Measurements from ENCODE around the gene IL2RA.

The IL2RA gene

DNA sequence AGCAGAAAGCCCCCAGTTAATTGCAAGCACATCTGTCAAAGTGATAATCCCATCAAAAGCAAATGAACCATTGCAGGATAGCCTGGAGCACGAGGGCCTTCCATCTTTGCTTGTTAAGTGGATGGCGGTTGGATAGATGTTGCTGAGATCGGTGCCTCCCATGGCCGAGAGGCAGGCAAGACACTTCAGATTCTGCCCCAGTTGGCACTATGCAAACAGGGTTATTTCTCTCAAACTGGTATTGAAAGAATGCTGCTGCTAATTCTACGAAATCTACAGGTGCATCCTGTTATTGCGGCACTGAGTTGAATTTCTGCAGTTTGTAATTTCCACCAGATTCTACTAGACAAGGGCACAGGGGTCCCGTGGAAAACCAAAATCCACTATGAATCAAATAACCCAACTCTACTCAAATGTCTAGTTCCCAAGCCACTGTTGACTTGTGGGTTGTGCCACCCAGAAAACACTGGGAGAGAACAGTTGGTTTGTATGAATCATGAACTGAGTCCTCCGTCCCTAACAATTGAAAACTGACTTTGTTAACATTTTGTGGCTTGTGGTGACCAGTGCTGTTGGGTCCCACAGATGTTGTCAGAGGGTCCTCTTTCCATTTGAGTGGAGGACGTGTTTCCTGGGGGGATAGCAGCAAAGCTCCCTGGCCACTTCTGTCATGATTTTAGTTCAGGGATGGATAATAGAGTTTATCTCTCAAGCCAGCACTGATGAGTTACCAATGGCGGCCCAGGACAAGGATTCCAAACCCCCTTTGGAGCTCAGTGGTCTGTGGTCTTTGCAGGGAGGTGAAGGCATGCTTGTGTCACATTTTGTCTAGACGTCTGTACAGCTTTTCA lies 7.1 kb upstream of the IL2RA start:
- H3K9ac ChIP-seq (ENCODE audit: low read length) = no peak overlapping the region
- H2BK120ac ChIP-seq (ENCODE audit: insufficient read depth, low read length, poor library complexity) = no peak overlapping the region
- H2AK5ac ChIP-seq (ENCODE audit: low read length) = no peak overlapping the region
- H3K18ac ChIP-seq (ENCODE audit: low read length) = no peak overlapping the region
- no peak overlapping the region for H4K8ac ChIP-seq (ENCODE audit: low read depth, low read length)
- no CpG with 5 or more reads among the region's 11 CpGs for WGBS (ENCODE audit: extremely low coverage, insufficient coverage, insufficient read length)
- no peak overlapping the region for H3K23ac ChIP-seq (ENCODE audit: low read length)
- no peaks in the 10 kb centered on the region for H3K4me1 ChIP-seq (ENCODE audit: control insufficient read depth in 1 of 2, insufficient read depth in 2 of 2, low read length in 2 of 2)
- H3K27ac ChIP-seq (ENCODE audit: low read depth, low read length) = no peak overlapping the region
- no peak overlapping the region for H2BK12ac ChIP-seq (ENCODE audit: low read length)
- H3K36me3 ChIP-seq (ENCODE audit: control insufficient read depth in 1 of 2, insufficient read depth in 2 of 2, low read length in 2 of 2) = no peaks in the 10 kb centered on the region
- no peak overlapping the region for H4K12ac ChIP-seq (ENCODE audit: low read depth, low read length)
- no peak overlapping the region for H2AFZ ChIP-seq (ENCODE audit: insufficient read depth, low read length, poor library complexity)
- no peak overlapping the region for H3K4me2 ChIP-seq (ENCODE audit: low read length)
- no peaks in the 10 kb centered on the region for H3K79me1 ChIP-seq (ENCODE audit: low read length)
- H3K9me3 ChIP-seq (ENCODE audit: insufficient read depth, low read depth, low read length) = no peaks in the 10 kb centered on the region
- no peak overlapping the region for H2BK5ac ChIP-seq (ENCODE audit: low read depth, low read length, poor library complexity)
- H3K4me3 ChIP-seq (ENCODE audit: low read depth, low read length) = no peak overlapping the region
- H3K79me2 ChIP-seq (ENCODE audit: control insufficient read depth, insufficient read depth, low read length, poor library complexity) = no peaks in the 10 kb centered on the region
- H3K27me3 ChIP-seq (ENCODE audit: insufficient read depth, low read length) = no peaks in the 10 kb centered on the region
- H3K4ac ChIP-seq (ENCODE audit: low read depth, low read length) = no peak overlapping the region
- H3K14ac ChIP-seq (ENCODE audit: low read length) = no peak overlapping the region
- no peak for DNase-seq
- H4K91ac ChIP-seq (ENCODE audit: low read depth, low read length) = no peak overlapping the region

DNA sequence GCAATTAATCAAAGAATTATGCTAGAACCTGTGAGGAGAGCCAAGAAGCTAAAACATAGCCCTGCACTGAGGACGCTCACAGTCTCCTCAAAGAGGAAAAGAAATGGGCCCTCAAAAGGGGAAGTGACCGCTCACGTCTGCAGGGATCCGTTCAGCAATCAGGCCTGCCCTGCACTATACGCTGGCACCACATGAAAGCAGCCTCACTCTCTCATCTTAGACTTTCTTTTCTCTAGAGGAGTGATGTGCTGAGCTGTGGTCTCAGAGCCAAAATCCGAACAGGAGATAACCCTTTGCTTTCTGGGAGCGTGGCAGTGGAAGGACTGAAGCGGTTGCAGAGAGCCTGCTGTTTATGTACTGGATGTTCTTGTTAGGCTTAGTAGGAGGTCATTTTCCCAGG lies 6.3 kb upstream of the IL2RA start:
- Histone ChIP-seq H3K18ac (ENCODE audit: low read length) (no peak overlapping the region), H3K79me2 (ENCODE audit: control insufficient read depth, insufficient read depth, low read length, poor library complexity) (no peaks in the 10 kb centered on the region), H3K79me1 (ENCODE audit: low read length) (no peaks in the 10 kb centered on the region), H2AFZ (ENCODE audit: insufficient read depth, low read length, poor library complexity) (no peak overlapping the region), H3K14ac (ENCODE audit: low read length) (no peak overlapping the region), H3K4me2 (ENCODE audit: low read length) (no peak overlapping the region), H3K27ac (ENCODE audit: low read depth, low read length) (no peak overlapping the region), H2BK12ac (ENCODE audit: low read length) (no peak overlapping the region), H4K91ac (ENCODE audit: low read depth, low read length) (no peak overlapping the region), H2BK120ac (ENCODE audit: insufficient read depth, low read length, poor library complexity) (no peak overlapping the region), H3K4me1 (ENCODE audit: control insufficient read depth in 1 of 2, insufficient read depth in 2 of 2, low read length in 2 of 2) (no peaks in the 10 kb centered on the region), H3K27me3 (ENCODE audit: insufficient read depth, low read length) (no peaks in the 10 kb centered on the region), H3K36me3 (ENCODE audit: control insufficient read depth in 1 of 2, insufficient read depth in 2 of 2, low read length in 2 of 2) (no peaks in the 10 kb centered on the region), H4K12ac (ENCODE audit: low read depth, low read length) (no peak overlapping the region), H4K8ac (ENCODE audit: low read depth, low read length) (no peak overlapping the region), H3K9me3 (ENCODE audit: insufficient read depth, low read depth, low read length) (no peaks in the 10 kb centered on the region), H3K4me3 (ENCODE audit: low read depth, low read length) (no peak overlapping the region), H3K9ac (ENCODE audit: low read length) (no peak overlapping the region), H3K23ac (ENCODE audit: low read length) (no peak overlapping the region), H3K4ac (ENCODE audit: low read depth, low read length) (no peak overlapping the region), H2BK5ac (ENCODE audit: low read depth, low read length, poor library complexity) (no peak overlapping the region), H2AK5ac (ENCODE audit: low read length) (no peak overlapping the region)
- DNase-seq = no peak
- WGBS (ENCODE audit: extremely low coverage, insufficient coverage, insufficient read length) = no CpG with 5 or more reads among the region's 8 CpGs

DNA sequence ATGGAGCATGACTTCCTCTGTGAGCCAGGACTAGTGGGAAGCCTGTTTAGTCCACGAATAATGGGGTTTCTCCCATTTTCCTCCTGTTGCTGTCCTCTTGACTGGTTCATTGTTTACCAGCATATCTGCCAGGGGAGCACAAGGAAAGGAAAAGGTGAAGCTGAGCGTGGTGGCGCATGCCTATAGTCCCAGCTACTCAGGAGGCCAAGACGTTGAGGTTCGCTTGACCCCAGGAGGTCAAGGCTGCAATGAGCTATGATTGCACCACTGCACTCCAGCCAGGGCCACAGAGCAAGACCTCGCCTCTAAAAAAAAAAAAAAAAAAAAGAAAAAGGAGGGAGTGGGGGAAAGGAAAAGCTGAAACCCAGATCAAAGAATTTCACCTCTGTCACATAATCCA lies 5.8 kb upstream of the IL2RA start:
- no peak overlapping the region for H2BK12ac ChIP-seq (ENCODE audit: low read length)
- no peak overlapping the region for H2AK5ac ChIP-seq (ENCODE audit: low read length)
- H3K79me1 ChIP-seq (ENCODE audit: low read length) = no peaks in the 10 kb centered on the region
- no peak overlapping the region for H3K4me3 ChIP-seq (ENCODE audit: low read depth, low read length)
- no peak overlapping the region for H4K91ac ChIP-seq (ENCODE audit: low read depth, low read length)
- no peak overlapping the region for H3K14ac ChIP-seq (ENCODE audit: low read length)
- H3K4ac ChIP-seq (ENCODE audit: low read depth, low read length) = no peak overlapping the region
- H3K23ac ChIP-seq (ENCODE audit: low read length) = no peak overlapping the region
- no peak overlapping the region for H4K12ac ChIP-seq (ENCODE audit: low read depth, low read length)
- H3K79me2 ChIP-seq (ENCODE audit: control insufficient read depth, insufficient read depth, low read length, poor library complexity) = no peaks in the 10 kb centered on the region
- no peaks in the 10 kb centered on the region for H3K4me1 ChIP-seq (ENCODE audit: control insufficient read depth in 1 of 2, insufficient read depth in 2 of 2, low read length in 2 of 2)
- no peak overlapping the region for H3K4me2 ChIP-seq (ENCODE audit: low read length)
- no CpG with 5 or more reads among the region's 6 CpGs for WGBS (ENCODE audit: extremely low coverage, insufficient coverage, insufficient read length)
- H3K18ac ChIP-seq (ENCODE audit: low read length) = no peak overlapping the region
- H4K8ac ChIP-seq (ENCODE audit: low read depth, low read length) = no peak overlapping the region
- no peak overlapping the region for H2BK120ac ChIP-seq (ENCODE audit: insufficient read depth, low read length, poor library complexity)
- H2BK5ac ChIP-seq (ENCODE audit: low read depth, low read length, poor library complexity) = no peak overlapping the region
- no peaks in the 10 kb centered on the region for H3K36me3 ChIP-seq (ENCODE audit: control insufficient read depth in 1 of 2, insufficient read depth in 2 of 2, low read length in 2 of 2)
- no peaks in the 10 kb centered on the region for H3K27me3 ChIP-seq (ENCODE audit: insufficient read depth, low read length)
- no peak for DNase-seq
- no peak overlapping the region for H3K9ac ChIP-seq (ENCODE audit: low read length)
- H3K9me3 ChIP-seq (ENCODE audit: insufficient read depth, low read depth, low read length) = no peaks in the 10 kb centered on the region
- no peak overlapping the region for H3K27ac ChIP-seq (ENCODE audit: low read depth, low read length)
- H2AFZ ChIP-seq (ENCODE audit: insufficient read depth, low read length, poor library complexity) = no peak overlapping the region

DNA sequence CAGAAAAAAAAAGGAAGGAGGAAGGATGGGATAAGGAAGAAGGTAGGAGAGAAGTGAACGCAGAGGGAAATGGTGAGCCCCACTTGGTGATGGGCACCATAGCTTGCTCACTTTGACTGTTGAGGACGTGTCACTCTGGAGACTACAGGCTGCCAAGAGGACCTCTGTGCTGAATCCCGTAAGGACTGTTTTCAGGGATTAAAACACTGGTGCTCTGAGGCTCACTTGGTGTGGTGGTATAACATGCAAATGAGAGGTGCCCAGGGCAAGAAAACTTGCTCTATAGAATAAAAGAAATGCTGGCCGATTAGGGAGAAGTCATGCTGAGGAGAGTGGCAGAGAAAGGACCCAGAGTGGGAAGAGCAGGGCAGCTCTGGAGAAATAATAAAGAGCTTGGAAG lies 5.3 kb upstream of the IL2RA start:
- Histone ChIP-seq H3K14ac (ENCODE audit: low read length) (no peak overlapping the region), H3K27ac (ENCODE audit: low read depth, low read length) (no peak overlapping the region), H2BK12ac (ENCODE audit: low read length) (no peak overlapping the region), H2AK5ac (ENCODE audit: low read length) (no peak overlapping the region), H4K91ac (ENCODE audit: low read depth, low read length) (no peak overlapping the region), H3K4me1 (ENCODE audit: control insufficient read depth in 1 of 2, insufficient read depth in 2 of 2, low read length in 2 of 2) (no peaks in the 10 kb centered on the region), H3K4me3 (ENCODE audit: low read depth, low read length) (no peak overlapping the region), H2BK5ac (ENCODE audit: low read depth, low read length, poor library complexity) (no peak overlapping the region), H3K9me3 (ENCODE audit: insufficient read depth, low read depth, low read length) (no peaks in the 10 kb centered on the region), H3K9ac (ENCODE audit: low read length) (no peak overlapping the region), H3K4me2 (ENCODE audit: low read length) (no peak overlapping the region), H2AFZ (ENCODE audit: insufficient read depth, low read length, poor library complexity) (no peak overlapping the region), H2BK120ac (ENCODE audit: insufficient read depth, low read length, poor library complexity) (no peak overlapping the region), H4K8ac (ENCODE audit: low read depth, low read length) (no peak overlapping the region), H3K18ac (ENCODE audit: low read length) (no peak overlapping the region), H3K4ac (ENCODE audit: low read depth, low read length) (no peak overlapping the region), H3K36me3 (ENCODE audit: control insufficient read depth in 1 of 2, insufficient read depth in 2 of 2, low read length in 2 of 2) (no peaks in the 10 kb centered on the region), H3K27me3 (ENCODE audit: insufficient read depth, low read length) (no peaks in the 10 kb centered on the region), H4K12ac (ENCODE audit: low read depth, low read length) (no peak overlapping the region), H3K79me2 (ENCODE audit: control insufficient read depth, insufficient read depth, low read length, poor library complexity) (no peaks in the 10 kb centered on the region), H3K23ac (ENCODE audit: low read length) (no peak overlapping the region), H3K79me1 (ENCODE audit: low read length) (no peaks in the 10 kb centered on the region)
- WGBS (ENCODE audit: extremely low coverage, insufficient coverage, insufficient read length) = 100% methylated on average over 1 of the region's 4 CpGs
- no peak for DNase-seq
